Activated T-cell treated with anti-CD3 and anti-CD28 coated beads, Interleukin-2, amount 50 U/mL, for 24 hours (primary cell): ENCODE measurements around the gene TOR1AIP2.
"Not testable (repeated sequence)": the region's sequence is repeated elsewhere in the genome, so short reads cannot be mapped to it uniquely, and the experiment has no call there.

ENCODE experiments used
- DNase-seq: peaks from one replicate; pipeline ENCODE4 v3.0.0-alpha.2; 2020
- H3K27ac Mint-ChIP-seq: 2 replicates; pipeline ENCODE4 v1.8.0; 2020; ENCODE audit warnings: mild to moderate bottlenecking, mixed read lengths
- H3K27me3 Mint-ChIP-seq: 2 replicates; pipeline ENCODE4 v1.8.0; 2020; ENCODE audit warnings: mixed read lengths
- H3K36me3 Mint-ChIP-seq: 2 replicates; pipeline ENCODE4 v1.8.0; 2020; ENCODE audit warnings: low read depth, mixed read lengths
- H3K4me1 Mint-ChIP-seq: 2 replicates; pipeline ENCODE4 v1.8.0; 2020; ENCODE audit warnings: low read depth, mixed read lengths
- H3K4me3 Mint-ChIP-seq: 2 replicates; pipeline ENCODE4 v1.8.0; 2020; ENCODE audit warnings: mild to moderate bottlenecking, moderate library complexity, mixed read lengths
- H3K9me3 Mint-ChIP-seq: 2 replicates; pipeline ENCODE4 v1.8.0; 2020; ENCODE audit warnings: mixed read lengths

Gene TOR1AIP2

GRCh38 chr1:179810367-179810715 lies 67.3 kb downstream of the TOR1AIP2 start:
- Mint-ChIP-seq H3K27ac (no peak overlapping the region), H3K36me3 (no peaks in the 10 kb centered on the region), H3K4me3 (no peak overlapping the region), H3K9me3 (no peaks in the 10 kb centered on the region), H3K27me3 (no peaks in the 10 kb centered on the region), H3K4me1 (peaks cover 16% of the 10 kb centered on the region)
- no peak for DNase-seq

- Mint-ChIP-seq H3K9me3 (no peaks in the 10 kb centered on the region), H3K4me1 (peaks cover 10% of the 10 kb centered on the region), H3K27ac (no peak overlapping the region), H3K36me3 (no peaks in the 10 kb centered on the region), H3K4me3 (no peak overlapping the region), H3K27me3 (no peaks in the 10 kb centered on the region)
- DNase-seq = peak; percentile 66
These were observed 67.9 kb downstream of the TOR1AIP2 start for GRCh38 chr1:179809506-179810366.

GRCh38 chr1:179808503-179808902 lies 69.1 kb downstream of the TOR1AIP2 start:
- no peak for DNase-seq
- peaks cover 4% of the 10 kb centered on the region for H3K4me1 Mint-ChIP-seq
- H3K4me3 Mint-ChIP-seq = no peak overlapping the region
- H3K36me3 Mint-ChIP-seq = no peaks in the 10 kb centered on the region
- H3K9me3 Mint-ChIP-seq = no peaks in the 10 kb centered on the region
- no peaks in the 10 kb centered on the region for H3K27me3 Mint-ChIP-seq
- H3K27ac Mint-ChIP-seq = no peak overlapping the region

GRCh38 chr1:179807691-179808485 lies 69.7 kb downstream of the TOR1AIP2 start:
- H3K27ac Mint-ChIP-seq = no peak overlapping the region
- no peaks in the 10 kb centered on the region for H3K9me3 Mint-ChIP-seq
- no peaks in the 10 kb centered on the region for H3K36me3 Mint-ChIP-seq
- H3K27me3 Mint-ChIP-seq = no peaks in the 10 kb centered on the region
- H3K4me1 Mint-ChIP-seq = peaks cover 4% of the 10 kb centered on the region
- no peak for DNase-seq
- H3K4me3 Mint-ChIP-seq = no peak overlapping the region

- H3K36me3 Mint-ChIP-seq = no peaks in the 10 kb centered on the region
- H3K9me3 Mint-ChIP-seq = no peaks in the 10 kb centered on the region
- no peaks in the 10 kb centered on the region for H3K27me3 Mint-ChIP-seq
- no peak overlapping the region for H3K27ac Mint-ChIP-seq
- peaks cover 4% of the 10 kb centered on the region for H3K4me1 Mint-ChIP-seq
- no peak overlapping the region for H3K4me3 Mint-ChIP-seq
- no peak for DNase-seq
These were observed 70.3 kb downstream of the TOR1AIP2 start for GRCh38 chr1:179807291-179807690.

- H3K27me3 Mint-ChIP-seq = no peaks in the 10 kb centered on the region
- no peak overlapping the region for H3K27ac Mint-ChIP-seq
These were observed 71.3 kb downstream of the TOR1AIP2 start for GRCh38 chr1:179806333-179806732.

GRCh38 chr1:179805291-179806195 lies 72.1 kb downstream of the TOR1AIP2 start:
- DNase-seq = no peak
- Mint-ChIP-seq H3K4me1 (peaks cover 4% of the 10 kb centered on the region), H3K36me3 (no peaks in the 10 kb centered on the region), H3K27me3 (no peaks in the 10 kb centered on the region), H3K27ac (no peak overlapping the region), H3K4me3 (no peak overlapping the region), H3K9me3 (no peaks in the 10 kb centered on the region)

More at GRCh38 chr1:179806333-179806732, 71.3 kb downstream of the TOR1AIP2 start:
- Mint-ChIP-seq H3K36me3 (no peaks in the 10 kb centered on the region), H3K4me1 (peaks cover 4% of the 10 kb centered on the region), H3K9me3 (no peaks in the 10 kb centered on the region), H3K4me3 (no peak overlapping the region)
- no peak for DNase-seq

GRCh38 chr1:179804417-179804816 lies 73.2 kb downstream of the TOR1AIP2 start:
- not testable (repeated sequence) for DNase-seq, H3K9me3 Mint-ChIP-seq, H3K4me3 Mint-ChIP-seq, H3K27ac Mint-ChIP-seq, H3K4me1 Mint-ChIP-seq, H3K36me3 Mint-ChIP-seq, H3K27me3 Mint-ChIP-seq

GRCh38 chr1:179803918-179804317 lies 73.7 kb downstream of the TOR1AIP2 start:
- H3K27me3 Mint-ChIP-seq = no peaks in the 10 kb centered on the region
- no peak overlapping the region for H3K27ac Mint-ChIP-seq
- H3K4me3 Mint-ChIP-seq = no peak overlapping the region
- no peak for DNase-seq
- no peaks in the 10 kb centered on the region for H3K9me3 Mint-ChIP-seq
- H3K4me1 Mint-ChIP-seq = no peaks in the 10 kb centered on the region
- no peaks in the 10 kb centered on the region for H3K36me3 Mint-ChIP-seq

- Mint-ChIP-seq H3K9me3 (no peaks in the 10 kb centered on the region), H3K27me3 (no peaks in the 10 kb centered on the region), H3K4me3 (no peak overlapping the region), H3K36me3 (no peaks in the 10 kb centered on the region), H3K27ac (no peak overlapping the region), H3K4me1 (no peaks in the 10 kb centered on the region)
- DNase-seq = no peak
These were observed 74.5 kb downstream of the TOR1AIP2 start for GRCh38 chr1:179803104-179803503.

- Mint-ChIP-seq H3K27ac (no peak overlapping the region), H3K27me3 (no peaks in the 10 kb centered on the region), H3K4me1 (no peaks in the 10 kb centered on the region), H3K36me3 (no peaks in the 10 kb centered on the region), H3K9me3 (no peaks in the 10 kb centered on the region), H3K4me3 (no peak overlapping the region)
- no peak for DNase-seq
These were observed 77.1 kb downstream of the TOR1AIP2 start for GRCh38 chr1:179800481-179800880.

GRCh38 chr1:179798864-179799516 lies 78.6 kb downstream of the TOR1AIP2 start:
- no peak overlapping the region for H3K27ac Mint-ChIP-seq
- no peak for DNase-seq
- no peaks in the 10 kb centered on the region for H3K36me3 Mint-ChIP-seq
- H3K27me3 Mint-ChIP-seq = no peaks in the 10 kb centered on the region
- H3K4me1 Mint-ChIP-seq = no peaks in the 10 kb centered on the region
- no peak overlapping the region for H3K4me3 Mint-ChIP-seq
- no peaks in the 10 kb centered on the region for H3K9me3 Mint-ChIP-seq

- no peaks in the 10 kb centered on the region for H3K9me3 Mint-ChIP-seq
- H3K4me3 Mint-ChIP-seq = no peak overlapping the region
- no peaks in the 10 kb centered on the region for H3K36me3 Mint-ChIP-seq
- H3K27ac Mint-ChIP-seq = no peak overlapping the region
- no peaks in the 10 kb centered on the region for H3K27me3 Mint-ChIP-seq
- H3K4me1 Mint-ChIP-seq = no peaks in the 10 kb centered on the region
- no peak for DNase-seq
These were observed 79.3 kb downstream of the TOR1AIP2 start for GRCh38 chr1:179798213-179798863.
